Subcutaneous adipose tissue (tissue), 4 donors: Measurements from ENCODE around the gene RAP1GAP. TPM values are rescaled to one million over a fixed set of nuclear protein-coding genes. Genes with fewer than 3 reads are reported as not detected.

ENCODE experiments used
- total RNA-seq, 4 donors: library from RNA; depleted of rRNA; stranded (reverse); fragments of >200 nt; gene quantifications; one replicate each; pipeline ENCODE4 v1.1.0, GENCODE V29; 2016
- TF ChIP-seq, protein P1 (sequence below): fragments of 450-650 bp; IDR thresholded peaks from one replicate; pipeline ENCODE4 v1.5.1; 2016; ENCODE audit warnings: low read depth, mild to moderate bottlenecking, control low read depth, antibody characterized with exemption, moderate library complexity

The RAP1GAP gene
- total RNA-seq, 4 donors from 2014 or later, result 0.17 to 0.22 TPM; not detected in 2

DNA sequence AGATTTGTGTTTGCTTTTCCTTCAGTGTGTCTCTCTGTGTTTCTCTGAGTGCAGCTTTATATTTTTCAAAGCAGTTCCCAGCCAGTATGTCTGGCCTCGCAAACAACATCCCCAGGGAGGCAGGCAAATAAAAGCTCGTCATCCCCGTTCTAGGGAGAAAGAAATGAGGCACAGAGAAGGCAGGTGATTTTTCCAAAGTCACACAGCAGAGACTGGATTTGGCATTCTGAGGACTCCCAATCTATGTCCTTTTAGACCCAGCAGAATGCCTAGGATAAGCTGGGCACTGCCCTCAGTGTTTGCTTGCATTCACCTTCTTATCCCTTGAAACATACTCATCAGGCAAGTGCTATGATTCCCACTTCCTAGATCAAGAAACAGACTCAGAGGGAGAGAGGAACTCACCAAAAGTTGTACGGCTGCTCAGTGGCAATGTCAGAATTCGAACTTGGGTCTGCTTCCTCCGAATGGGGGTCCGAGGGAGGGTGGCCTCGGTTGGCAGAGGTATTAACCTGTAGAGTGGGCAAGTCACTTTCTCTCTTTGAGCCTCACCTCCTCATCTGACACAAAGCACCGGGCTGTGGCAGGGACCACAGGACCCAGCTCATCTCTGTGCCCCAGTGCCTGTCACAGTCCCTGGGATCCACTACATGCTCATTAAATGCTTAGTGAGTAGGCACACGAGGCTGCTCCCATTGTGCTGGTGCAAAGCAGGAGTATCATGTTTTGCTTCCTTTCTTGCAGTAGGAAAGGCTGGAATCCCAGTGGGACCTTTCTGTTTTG is 4.2 kb downstream of the RAP1GAP start:
- TF ChIP-seq, protein P1, sequence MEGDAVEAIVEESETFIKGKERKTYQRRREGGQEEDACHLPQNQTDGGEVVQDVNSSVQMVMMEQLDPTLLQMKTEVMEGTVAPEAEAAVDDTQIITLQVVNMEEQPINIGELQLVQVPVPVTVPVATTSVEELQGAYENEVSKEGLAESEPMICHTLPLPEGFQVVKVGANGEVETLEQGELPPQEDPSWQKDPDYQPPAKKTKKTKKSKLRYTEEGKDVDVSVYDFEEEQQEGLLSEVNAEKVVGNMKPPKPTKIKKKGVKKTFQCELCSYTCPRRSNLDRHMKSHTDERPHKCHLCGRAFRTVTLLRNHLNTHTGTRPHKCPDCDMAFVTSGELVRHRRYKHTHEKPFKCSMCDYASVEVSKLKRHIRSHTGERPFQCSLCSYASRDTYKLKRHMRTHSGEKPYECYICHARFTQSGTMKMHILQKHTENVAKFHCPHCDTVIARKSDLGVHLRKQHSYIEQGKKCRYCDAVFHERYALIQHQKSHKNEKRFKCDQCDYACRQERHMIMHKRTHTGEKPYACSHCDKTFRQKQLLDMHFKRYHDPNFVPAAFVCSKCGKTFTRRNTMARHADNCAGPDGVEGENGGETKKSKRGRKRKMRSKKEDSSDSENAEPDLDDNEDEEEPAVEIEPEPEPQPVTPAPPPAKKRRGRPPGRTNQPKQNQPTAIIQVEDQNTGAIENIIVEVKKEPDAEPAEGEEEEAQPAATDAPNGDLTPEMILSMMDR, result no peak

DNA sequence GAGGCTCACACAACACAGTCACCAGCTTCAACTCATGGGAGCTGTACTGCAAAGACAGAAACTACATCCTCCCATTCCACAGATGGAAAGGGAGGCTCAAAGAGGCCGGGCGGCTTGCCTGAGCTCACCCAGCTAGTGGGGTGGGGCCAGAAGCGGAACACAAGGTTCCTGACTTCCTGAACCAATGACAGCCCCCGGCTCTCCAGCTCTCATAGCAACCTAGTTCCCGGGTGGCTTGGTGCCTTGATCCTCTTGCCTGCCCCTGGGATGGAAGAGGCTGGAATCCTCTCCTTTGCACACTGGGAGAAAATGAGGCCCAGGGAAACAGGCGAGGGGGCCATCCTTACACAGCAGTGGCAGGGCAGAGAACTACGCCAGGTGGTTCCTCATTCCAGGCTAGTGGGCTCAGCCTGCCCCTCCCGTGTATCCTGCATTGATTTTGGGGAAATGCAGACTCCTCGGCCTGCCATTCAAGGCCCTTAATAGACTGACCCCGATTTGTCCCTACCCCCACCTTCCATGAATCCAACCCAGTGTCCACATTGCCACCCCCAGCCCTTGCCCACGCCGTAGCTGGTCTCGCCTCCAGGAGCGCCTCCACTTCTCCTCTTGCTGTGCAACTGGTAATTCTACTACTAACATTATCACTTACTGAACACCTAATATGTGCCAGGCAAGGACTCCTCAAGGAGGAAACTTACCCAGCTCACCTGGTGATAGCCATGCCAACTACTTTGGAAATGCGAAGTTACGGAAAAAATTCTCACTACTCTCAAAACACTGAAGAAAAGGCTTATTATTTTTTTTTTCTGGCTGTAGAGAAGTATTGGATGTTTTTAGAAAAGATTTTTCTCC is 5.0 kb downstream of the RAP1GAP start:
- TF ChIP-seq, protein P1, result no peak

DNA sequence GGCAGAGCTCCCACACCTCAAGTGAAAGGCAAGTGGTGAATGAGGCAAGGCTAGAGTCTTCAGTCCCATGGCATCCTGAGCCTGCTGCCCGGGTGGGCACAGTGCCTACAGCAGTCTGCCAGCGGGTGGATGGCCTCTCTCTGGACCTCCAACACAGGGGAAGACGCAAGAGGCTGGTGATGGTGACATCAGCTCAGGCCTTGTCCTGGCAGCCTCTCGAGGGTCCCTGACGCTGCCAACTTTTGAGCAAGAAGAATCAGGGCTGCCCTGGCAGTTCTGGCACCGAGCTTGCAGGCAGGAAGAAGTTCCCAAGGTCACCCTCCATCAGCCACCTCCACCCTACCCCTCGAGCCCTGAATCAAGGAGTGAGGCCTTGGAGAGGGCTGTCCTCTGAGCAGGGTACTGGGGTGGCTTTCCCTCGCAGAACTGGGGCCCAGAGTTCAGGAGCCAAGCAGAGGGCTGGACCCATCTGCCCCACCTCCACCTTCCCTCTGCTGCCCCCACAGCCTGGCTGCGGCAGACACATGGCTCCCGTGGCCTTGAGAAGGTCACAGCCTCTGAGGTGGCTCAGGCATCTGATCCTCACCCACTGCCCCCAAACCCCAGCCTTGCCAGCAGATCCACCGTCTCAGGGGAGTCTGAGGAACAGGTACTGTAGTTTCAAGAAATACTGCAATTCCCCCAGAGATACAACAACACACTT is 5.8 kb downstream of the RAP1GAP start:
- TF ChIP-seq, protein P1, result no peak

DNA sequence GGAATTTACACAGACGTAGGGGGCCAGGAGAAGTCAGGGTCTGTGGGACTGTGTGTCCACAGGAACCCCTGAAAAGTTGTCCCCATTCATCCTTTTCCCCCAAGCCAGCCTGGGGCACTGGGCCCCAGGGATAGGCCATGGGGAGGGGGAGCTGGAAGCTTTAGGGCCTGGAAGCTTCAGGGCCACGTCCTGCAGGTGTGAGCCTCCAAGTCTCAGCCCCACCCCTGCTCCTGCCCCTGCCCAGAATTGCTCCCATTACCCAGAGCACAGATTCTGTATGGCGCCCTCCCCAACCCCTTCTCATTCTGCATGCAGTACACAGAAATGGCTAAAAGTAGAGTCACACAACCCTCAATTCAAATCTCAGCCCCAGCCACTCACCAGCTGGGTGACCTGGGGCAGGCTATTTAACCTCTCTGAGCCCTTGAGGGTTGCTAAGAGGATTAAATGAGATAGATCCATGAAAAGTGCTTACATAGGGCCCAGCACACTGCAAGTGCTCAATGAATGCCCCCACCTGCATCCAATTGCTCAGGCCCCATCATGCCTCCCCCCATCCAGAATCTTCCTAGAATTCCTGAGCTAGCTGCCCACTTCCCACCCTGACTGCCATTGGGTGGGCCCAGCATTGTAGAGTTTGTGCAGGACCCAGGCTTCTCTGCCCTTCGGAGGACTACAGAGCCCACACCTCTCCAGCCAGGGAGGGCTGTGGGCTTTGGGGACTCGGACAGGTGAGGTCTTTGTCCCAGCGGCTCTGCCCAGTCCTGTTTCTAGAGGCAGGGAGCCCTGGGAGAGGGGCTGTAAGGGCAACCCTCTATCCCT is 6.5 kb downstream of the RAP1GAP start:
- TF ChIP-seq, protein P1, result no peak

DNA sequence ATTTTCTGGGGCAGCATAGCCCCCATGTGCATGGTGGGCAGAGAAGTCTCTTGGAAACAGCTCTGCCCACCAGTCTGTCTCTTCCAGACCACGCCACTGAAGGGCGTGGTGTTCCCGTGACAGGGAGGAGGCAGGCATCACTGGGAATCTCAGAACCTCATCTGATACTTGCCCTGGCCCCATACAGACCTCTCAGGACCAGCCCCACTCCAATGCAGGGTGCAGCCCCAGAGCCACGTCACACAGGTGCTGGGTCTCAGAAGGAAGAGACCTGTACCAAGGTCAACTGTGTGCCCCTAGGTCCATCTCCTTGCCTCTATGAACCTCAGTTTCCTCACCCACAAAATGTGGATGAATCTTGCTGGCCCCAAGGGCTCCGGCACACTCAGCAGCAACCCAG is 7.3 kb downstream of the RAP1GAP start:
- TF ChIP-seq, protein P1, result no peak

DNA sequence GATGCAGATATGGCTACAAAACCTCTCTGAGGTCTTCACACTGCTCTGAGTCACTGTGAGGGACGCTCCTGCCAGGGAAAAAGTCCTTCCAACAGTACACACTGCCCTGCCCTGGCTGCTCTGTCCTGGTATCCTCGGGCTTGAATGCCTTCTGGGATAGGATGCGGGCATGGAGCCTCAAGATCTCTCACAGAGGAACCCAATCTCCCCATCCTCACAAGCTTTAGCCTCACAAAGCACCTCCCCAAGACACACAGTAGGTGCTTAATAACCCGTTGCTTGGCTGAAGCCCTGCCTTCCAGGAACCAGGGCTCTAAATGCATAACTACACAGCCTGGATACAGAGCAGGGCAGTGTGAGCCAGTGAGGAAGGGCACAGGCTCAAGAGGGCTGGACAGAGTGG is 9.2 kb downstream of the RAP1GAP start:
- TF ChIP-seq, protein P1, result no peak
